Vagina (tissue), 2 donors: ENCODE measurements around the gene MAD1L1. TPM values are rescaled to one million over a fixed set of nuclear protein-coding genes. Genes with fewer than 3 reads are reported as not detected.

Experiments
- DNase-seq, 2 donors: peaks; one replicate each; pipeline ENCODE4 v3.0.0-alpha.2; 2017; ENCODE audit errors: extremely low spot score in 2 of 2
- H3K27ac ChIP-seq: fragments of 200-600 bp; sonication (generic); one replicate; pipeline ENCODE4 v1.5.1; 2019
- H3K27me3 ChIP-seq: fragments of 200-600 bp; sonication (generic); one replicate; pipeline ENCODE4 v1.5.1; 2019
- H3K36me3 ChIP-seq, 2 donors: fragments of 200-600 bp; sonication (generic); one replicate each; pipeline ENCODE4 v1.5.1; 2017 to 2019
- H3K4me1 ChIP-seq: fragments of 200-600 bp; sonication (generic); one replicate; pipeline ENCODE4 v1.5.1; 2019
- H3K4me3 ChIP-seq, 2 donors: fragments of 200-600 bp; sonication (generic); 1 replicate in 1 of 2; 2 replicates in 1 of 2; pipeline ENCODE4 v1.5.1; 2016 to 2019
- H3K9me3 ChIP-seq: fragments of 200-600 bp; sonication (generic); one replicate; pipeline ENCODE4 v1.5.1; 2019
- CTCF ChIP-seq, 3 experiments: fragments of 450-650 bp in 2 of 3; fragments of 200-600 bp in 1 of 3; sonication (generic) in 1 of 3; IDR thresholded peaks; one replicate each; pipeline ENCODE4 v1.5.1; 2017 to 2019; ENCODE audit warnings: antibody characterized with exemption in 3 of 3, mild to moderate bottlenecking in 2 of 3, moderate library complexity in 2 of 3
- POLR2A ChIP-seq, 2 donors: fragments of 450-650 bp; IDR thresholded peaks; one replicate each; pipeline ENCODE4 v1.6.1; 2017; ENCODE audit warnings: antibody characterized with exemption in 2 of 2, mild to moderate bottlenecking in 2 of 2, moderate library complexity in 2 of 2
- POLR2AphosphoS5 ChIP-seq, 2 donors: sonication (generic); formaldehyde crosslinking; IDR thresholded peaks; one replicate each; pipeline ENCODE4 v1.9.0; 2017; ENCODE audit warnings: antibody characterized with exemption in 2 of 2, mild to moderate bottlenecking in 2 of 2, low read depth in 1 of 2; ENCODE audit not compliant: insufficient read depth in 1 of 2
- intact Hi-C: fragments of 100-400 bp; cut with DNase I; formaldehyde crosslinking; loops from one replicate; pipeline ENCODE4 v1.15.1; 2023
- total RNA-seq: library from RNA; depleted of rRNA; stranded (reverse); fragments of >200 nt; gene quantifications from one replicate; pipeline ENCODE4 v1.2.3, GENCODE V29; 2016

MAD1L1 gene
- total RNA-seq, 1 donor from 2014 or later: 62.4 TPM

DNA sequence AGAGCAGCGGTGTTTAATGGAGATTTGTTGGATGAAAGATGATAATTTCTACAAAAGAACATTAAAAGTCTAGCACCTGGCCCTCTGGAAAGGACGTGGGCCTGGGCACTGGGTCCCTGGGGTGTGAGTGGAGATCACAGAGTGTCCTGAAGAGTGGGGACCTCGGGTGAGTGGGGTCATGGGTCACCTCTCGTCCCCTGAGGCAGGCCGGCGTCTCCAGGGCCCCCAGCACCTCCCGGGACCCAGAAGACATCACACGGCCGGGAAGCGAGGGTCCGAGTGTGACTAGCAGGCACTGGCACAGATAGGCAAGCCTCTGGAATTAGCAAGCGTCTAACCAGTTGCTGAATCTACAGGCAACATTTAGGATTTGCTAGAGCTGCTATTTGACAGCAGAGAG, 257.2 kb downstream of the MAD1L1 start:
- Histone ChIP-seq H3K9me3 (no peaks in the 10 kb centered on the region), H3K4me3 (no peak overlapping the region), H3K27me3 (no peaks in the 10 kb centered on the region), H3K4me1 (no peaks in the 10 kb centered on the region), H3K36me3 (no peaks in the 10 kb centered on the region), H3K27ac (no peak overlapping the region)
- intact Hi-C loops: no loop called here
- no peak for DNase-seq
- TF ChIP-seq POLR2A (IDR thresholded peaks at IDR 0.05): no peak
- TF ChIP-seq POLR2AphosphoS5 (IDR thresholded peaks at IDR 0.05; ENCODE audit: insufficient read depth in 1 of 2, low read depth in 1 of 2): no peak
- no peak for TF ChIP-seq CTCF (IDR thresholded peaks at IDR 0.05)

- intact Hi-C loops: no loop called here
- Histone ChIP-seq H3K4me3 (no peak overlapping the region), H3K4me1 (no peaks in the 10 kb centered on the region), H3K36me3 (no peaks in the 10 kb centered on the region), H3K27ac (no peak overlapping the region), H3K27me3 (no peaks in the 10 kb centered on the region), H3K9me3 (no peaks in the 10 kb centered on the region)
- TF ChIP-seq POLR2A (IDR thresholded peaks at IDR 0.05): no peak
- TF ChIP-seq POLR2AphosphoS5 (IDR thresholded peaks at IDR 0.05; ENCODE audit: insufficient read depth in 1 of 2, low read depth in 1 of 2): no peak
- TF ChIP-seq CTCF (IDR thresholded peaks at IDR 0.05): no peak
- DNase-seq: no peak
Observed at GRCh38 chr7:1975179-1975578, 257.6 kb downstream of the MAD1L1 start.

- H3K36me3 ChIP-seq: no peaks in the 10 kb centered on the region
- no peak overlapping the region for H3K27ac ChIP-seq
- no peak overlapping the region for H3K4me3 ChIP-seq
- H3K4me1 ChIP-seq: no peaks in the 10 kb centered on the region
- no peak for DNase-seq
- no peaks in the 10 kb centered on the region for H3K9me3 ChIP-seq
- H3K27me3 ChIP-seq: no peaks in the 10 kb centered on the region
- intact Hi-C loops: no loop called here
- no peak for TF ChIP-seq POLR2AphosphoS5 (IDR thresholded peaks at IDR 0.05; ENCODE audit: insufficient read depth in 1 of 2, low read depth in 1 of 2)
- TF ChIP-seq CTCF (IDR thresholded peaks at IDR 0.05): no peak
- no peak for TF ChIP-seq POLR2A (IDR thresholded peaks at IDR 0.05)
Observed at GRCh38 chr7:1974290-1975101, 258.2 kb downstream of the MAD1L1 start.

DNA sequence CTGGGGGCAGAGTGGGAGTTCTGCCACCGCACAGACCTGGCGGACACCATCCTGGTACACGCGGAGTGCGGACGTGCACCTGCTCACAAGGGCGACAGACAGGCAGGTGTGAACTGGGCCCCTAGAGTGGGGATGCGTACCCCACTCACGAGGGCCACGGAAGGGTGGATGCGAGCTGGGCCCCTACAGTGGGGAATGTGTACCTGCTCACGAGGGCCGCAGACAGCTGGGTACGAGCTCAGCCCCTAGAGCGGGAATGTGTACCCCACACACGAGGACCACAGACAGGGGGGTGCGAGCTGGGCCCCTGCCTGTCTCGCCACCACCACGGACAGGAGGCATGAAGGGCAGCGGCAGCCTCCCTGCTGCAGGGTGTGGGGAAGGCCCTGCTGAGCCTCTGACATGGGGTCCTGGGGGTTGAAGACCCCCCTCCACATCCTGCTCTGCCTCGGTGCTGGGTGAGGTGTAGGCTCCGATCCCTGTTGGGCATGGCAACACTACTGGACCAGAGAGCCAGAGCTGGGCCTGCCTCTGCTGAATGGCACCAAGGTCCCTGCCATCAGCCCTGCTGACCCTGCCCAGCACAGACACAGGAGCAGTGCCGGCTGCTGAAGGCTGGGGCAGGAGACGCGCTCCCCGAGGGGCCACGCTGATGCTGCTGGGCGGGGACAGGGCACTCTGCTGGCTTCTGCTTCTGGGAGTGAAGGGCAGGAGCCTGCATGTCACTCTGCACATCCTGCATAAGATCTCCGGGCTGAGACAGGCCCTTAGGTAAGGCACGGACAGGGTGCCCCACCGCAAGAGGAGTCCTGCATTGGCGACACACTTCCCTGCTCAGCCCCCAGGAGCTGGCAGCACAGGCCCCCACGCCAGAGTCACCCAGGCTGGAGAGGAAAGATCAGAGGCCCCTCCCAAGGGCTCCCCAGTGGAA, 259.2 kb downstream of the MAD1L1 start:
- H3K27ac ChIP-seq: no peak overlapping the region
- intact Hi-C loops: no loop called here
- no peaks in the 10 kb centered on the region for H3K36me3 ChIP-seq
- no peak for DNase-seq
- no peaks in the 10 kb centered on the region for H3K27me3 ChIP-seq
- H3K4me1 ChIP-seq: no peaks in the 10 kb centered on the region
- H3K4me3 ChIP-seq: no peak overlapping the region
- no peak for TF ChIP-seq CTCF (IDR thresholded peaks at IDR 0.05)
- TF ChIP-seq POLR2A (IDR thresholded peaks at IDR 0.05): no peak
- no peak for TF ChIP-seq POLR2AphosphoS5 (IDR thresholded peaks at IDR 0.05; ENCODE audit: insufficient read depth in 1 of 2, low read depth in 1 of 2)
- no peaks in the 10 kb centered on the region for H3K9me3 ChIP-seq
